GM18909 (cell line): ENCODE results near the gene PTH1R.
A peak's percentile ranks its signal among the peaks of the same experiment; 100 is the strongest.
"Not testable (repeated sequence)": the region's sequence is repeated elsewhere in the genome, so short reads cannot be mapped to it uniquely, and the experiment has no call there.

ENCODE experiments used
- ATAC-seq: cut with Tn5 transposase; IDR thresholded peaks from one replicate; pipeline ENCODE4 v1.9.1; 2021; ENCODE audit warnings: mild to moderate bottlenecking; ENCODE audit not compliant: unreplicated experiment, poor library complexity

Gene PTH1R

GRCh38 chr3:46908294-46908985 lies 30.9 kb downstream of the PTH1R start:
- no peak for ATAC-seq

- ATAC-seq, result no peak
Measured at GRCh38 chr3:46908986-46909534, 31.5 kb downstream of the PTH1R start.

GRCh38 chr3:46909535-46910161 lies 32.1 kb downstream of the PTH1R start:
- peak; percentile 58 for ATAC-seq

- no peak for ATAC-seq
Measured at GRCh38 chr3:46910166-46910760, 32.7 kb downstream of the PTH1R start.

GRCh38 chr3:46910914-46911313 lies 33.4 kb downstream of the PTH1R start:
- not testable (repeated sequence) for ATAC-seq

GRCh38 chr3:46912986-46913385 lies 35.5 kb downstream of the PTH1R start:
- no peak for ATAC-seq

- no peak for ATAC-seq
Measured at GRCh38 chr3:46913644-46914043, 36.1 kb downstream of the PTH1R start.

- no peak for ATAC-seq
Measured at GRCh38 chr3:46914849-46915248, 37.3 kb downstream of the PTH1R start.

GRCh38 chr3:46915297-46915822 lies 37.8 kb downstream of the PTH1R start:
- ATAC-seq, result no peak

GRCh38 chr3:46916278-46916677 lies 38.8 kb downstream of the PTH1R start:
- ATAC-seq, result no peak

GRCh38 chr3:46916799-46917198 lies 39.3 kb downstream of the PTH1R start:
- no peak for ATAC-seq

GRCh38 chr3:46917257-46917656 lies 39.7 kb downstream of the PTH1R start:
- ATAC-seq, result no peak

- ATAC-seq, result no peak
Measured at GRCh38 chr3:46918202-46918601, 40.7 kb downstream of the PTH1R start.

- no peak for ATAC-seq
Measured at GRCh38 chr3:46918634-46919033, 41.1 kb downstream of the PTH1R start.

- ATAC-seq, result no peak
Measured at GRCh38 chr3:46921041-46921440, 43.5 kb downstream of the PTH1R start.

GRCh38 chr3:46921871-46922271 lies 44.4 kb downstream of the PTH1R start:
- no peak for ATAC-seq

GRCh38 chr3:46922426-46922825 lies 44.9 kb downstream of the PTH1R start:
- no peak for ATAC-seq

- ATAC-seq, result no peak
Measured at GRCh38 chr3:46922871-46923558, 45.5 kb downstream of the PTH1R start.

- ATAC-seq, result no peak
Measured at GRCh38 chr3:46923559-46924350, 46.2 kb downstream of the PTH1R start.
